PC-9 (cell line): ENCODE data around the gene KIF16B.

Experiments used
- CTCF ChIP-seq: fragments of 200-600 bp; sonication (generic); conservative IDR thresholded peaks from 2 replicates; pipeline ENCODE4 v1.6.1; 2017; ENCODE audit warnings: mixed run types, antibody characterized with exemption, mild to moderate bottlenecking, moderate library complexity
- EZH2 ChIP-seq: fragments of 200-600 bp; sonication (generic); IDR thresholded peaks from 2 replicates; pipeline ENCODE4 v1.8.0; 2017; ENCODE audit warnings: antibody characterized with exemption, low read depth

- TF ChIP-seq CTCF, result no peak
- TF ChIP-seq EZH2, result no peak
Observed at GRCh38 chr20:16405254-16405653, 168.0 kb downstream of the KIF16B start.
